KMS-11 (cell line): ENCODE measurements around the gene ADAM15.

Source experiments
- H2AFZ ChIP-seq: fragments of 200-600 bp; sonication (generic); 2 replicates; pipeline ENCODE4 v1.6.1; 2016; ENCODE audit warnings: antibody characterized with exemption, mixed run types, low read depth
- H3K27ac ChIP-seq: fragments of 200-600 bp; sonication (generic); 2 replicates; pipeline ENCODE4 v1.6.1; 2016; ENCODE audit warnings: mild to moderate bottlenecking, mixed run types
- H3K27me3 ChIP-seq: fragments of 200-600 bp; sonication (generic); 2 replicates; pipeline ENCODE4 v1.6.1; 2017; ENCODE audit warnings: mild to moderate bottlenecking, low read depth, mixed run types, moderate library complexity; ENCODE audit not compliant: insufficient read depth
- H3K36me3 ChIP-seq: fragments of 200-600 bp; sonication (generic); 2 replicates; pipeline ENCODE4 v1.6.1; 2017; ENCODE audit warnings: mild to moderate bottlenecking, mixed run types; ENCODE audit not compliant: insufficient read depth
- H3K4me1 ChIP-seq: fragments of 200-600 bp; sonication (generic); 2 replicates; pipeline ENCODE4 v1.6.1; 2016; ENCODE audit warnings: mild to moderate bottlenecking, low read depth, mixed run types; ENCODE audit not compliant: poor library complexity, severe bottlenecking
- H3K4me2 ChIP-seq: fragments of 200-600 bp; sonication (generic); 2 replicates; pipeline ENCODE4 v1.7.0; 2016; ENCODE audit warnings: mild to moderate bottlenecking, mixed run types
- H3K4me3 ChIP-seq: fragments of 200-600 bp; sonication (generic); IDR thresholded peaks from 2 replicates; pipeline ENCODE4 v1.6.1; 2017; ENCODE audit warnings: low read depth, low read length, mixed read lengths; ENCODE audit not compliant: insufficient read depth
- H3K79me2 ChIP-seq: fragments of 200-600 bp; sonication (generic); 2 replicates; pipeline ENCODE4 v1.6.1; 2016; ENCODE audit warnings: low read depth, mixed run types; ENCODE audit not compliant: insufficient read depth
- H3K9ac ChIP-seq: fragments of 200-600 bp; sonication (generic); 2 replicates; pipeline ENCODE4 v1.6.1; 2016; ENCODE audit warnings: mild to moderate bottlenecking, mixed run types
- H4K20me1 ChIP-seq: fragments of 200-600 bp; sonication (generic); 2 replicates; pipeline ENCODE4 v1.6.1; 2016; ENCODE audit warnings: mild to moderate bottlenecking, mixed run types; ENCODE audit not compliant: insufficient read depth
- CTCF ChIP-seq: fragments of 200-600 bp; sonication (generic); conservative IDR thresholded peaks from 2 replicates; pipeline ENCODE4 v1.6.1; 2017; ENCODE audit warnings: low read depth, mild to moderate bottlenecking, antibody characterized with exemption, low read length, moderate library complexity, mixed read lengths

ADAM15 gene

GRCh38 chr1:155033524-155033923 lies 17.6 kb upstream of the ADAM15 start, which contains the start of the genes DCST1 and DCST2:
Gene DCST1, plus strand, starts transcription at chr1:155033824. Its CDS starts 213 bp downstream, at chr1:155034037.
Gene DCST2, minus strand, starts transcription at chr1:155033781. Its CDS starts 80 bp downstream, at chr1:155033701.
- no peak within 1 kb of the TSS for H3K27ac ChIP-seq

GRCh38 chr1:155034318-155035208 lies 16.6 kb upstream of the ADAM15 start:
- H3K4me1 ChIP-seq, result peaks cover 5% of the 10 kb centered on the region
- no peak for TF ChIP-seq CTCF
- H3K79me2 ChIP-seq, result no peaks in the 10 kb centered on the region
- no peak overlapping the region for H2AFZ ChIP-seq
- no peak overlapping the region for H3K4me3 ChIP-seq
- H3K27ac ChIP-seq, result no peak overlapping the region
- H3K36me3 ChIP-seq, result no peaks in the 10 kb centered on the region
- no peaks in the 10 kb centered on the region for H4K20me1 ChIP-seq
- H3K9ac ChIP-seq, result no peak overlapping the region
- no peak overlapping the region for H3K4me2 ChIP-seq
- H3K27me3 ChIP-seq, result peaks cover 46% of the 10 kb centered on the region; the same call in 1 of the 2 replicates

More at GRCh38 chr1:155033524-155033923, 17.6 kb upstream of the ADAM15 start, which contains the start of the genes DCST1 and DCST2:
- Histone ChIP-seq H3K27me3 (peaks cover 47% of the 10 kb centered on the region; the same call in 1 of the 2 replicates), H3K79me2 (no peaks in the 10 kb centered on the region), H4K20me1 (no peaks in the 10 kb centered on the region), H3K36me3 (no peaks in the 10 kb centered on the region), H3K4me1 (no peaks in the 10 kb centered on the region), H3K9ac (no peak within 1 kb of the TSS), H2AFZ (no peak within 1 kb of the TSS), H3K4me3 (no peak within 1 kb of the TSS), H3K4me2 (no peak within 1 kb of the TSS)
- no peak for TF ChIP-seq CTCF

- H3K4me1 ChIP-seq, result peaks cover 5% of the 10 kb centered on the region
- no peak for TF ChIP-seq CTCF
- H4K20me1 ChIP-seq, result no peaks in the 10 kb centered on the region
- no peak overlapping the region for H2AFZ ChIP-seq
- no peak overlapping the region for H3K27ac ChIP-seq
- no peak overlapping the region for H3K4me3 ChIP-seq
- no peaks in the 10 kb centered on the region for H3K36me3 ChIP-seq
- H3K27me3 ChIP-seq, result peaks cover 33% of the 10 kb centered on the region; the same call in 1 of the 2 replicates
- no peak overlapping the region for H3K4me2 ChIP-seq
- no peaks in the 10 kb centered on the region for H3K79me2 ChIP-seq
- H3K9ac ChIP-seq, result no peak overlapping the region
Measured at GRCh38 chr1:155035936-155036335, 15.2 kb upstream of the ADAM15 start.

- no peak overlapping the region for H3K27ac ChIP-seq
- peaks cover 5% of the 10 kb centered on the region for H3K4me1 ChIP-seq
- H3K4me2 ChIP-seq, result no peak overlapping the region
- H3K79me2 ChIP-seq, result no peaks in the 10 kb centered on the region
- TF ChIP-seq CTCF, result no peak
- no peak overlapping the region for H3K4me3 ChIP-seq
- H4K20me1 ChIP-seq, result no peaks in the 10 kb centered on the region
- H3K36me3 ChIP-seq, result no peaks in the 10 kb centered on the region
- H3K27me3 ChIP-seq, result peaks cover 27% of the 10 kb centered on the region; the same call in 1 of the 2 replicates
- H2AFZ ChIP-seq, result no peak overlapping the region
- H3K9ac ChIP-seq, result no peak overlapping the region
Measured at GRCh38 chr1:155037043-155037442, 14.1 kb upstream of the ADAM15 start.
